Activated naive CD4-positive, alpha-beta T cell treated with anti-CD3 and anti-CD28 coated beads for 36 hours (primary cell): Measurements from ENCODE around the gene RPA1. TPM values are rescaled to one million over a fixed set of nuclear protein-coding genes. Genes with fewer than 3 reads are reported as not detected.

Experiments
- CTCF ChIA-PET: fragments of 350-600 bp; sonication (Branson Sonifier 250); formaldehyde crosslinking; loops from one replicate; lab custom pipeline; 2021; ENCODE audit warnings: antibody characterized with exemption; lab: Charles Lee
- DNase-seq: peaks from one replicate; pipeline ENCODE4 v3.0.0-alpha.2; 2020
- H3K27ac Mint-ChIP-seq: one replicate; pipeline ENCODE4 v1.8.0; 2021; ENCODE audit warnings: mild to moderate bottlenecking, mixed read lengths
- H3K27me3 Mint-ChIP-seq: one replicate; pipeline ENCODE4 v1.8.0; 2021; ENCODE audit warnings: low read depth, mixed read lengths
- H3K36me3 Mint-ChIP-seq: one replicate; pipeline ENCODE4 v1.8.0; 2021; ENCODE audit warnings: low read depth, mixed read lengths
- H3K4me1 Mint-ChIP-seq: one replicate; pipeline ENCODE4 v1.8.0; 2021; ENCODE audit warnings: low read depth, mixed read lengths
- H3K4me3 Mint-ChIP-seq: one replicate; pipeline ENCODE4 v1.8.0; 2021; ENCODE audit warnings: mild to moderate bottlenecking, moderate library complexity, mixed read lengths
- H3K9me3 Mint-ChIP-seq: one replicate; pipeline ENCODE4 v1.8.0; 2021; ENCODE audit warnings: mixed read lengths
- intact Hi-C: fragments of 100-400 bp; cut with micrococcal nuclease; formaldehyde crosslinking; loops from one replicate; pipeline ENCODE4 v1.15.1; 2023
- total RNA-seq, 2 experiments: library from RNA; stranded (reverse); gene quantifications; one replicate each; pipeline ENCODE4 v1.2.3, GENCODE V29; 2021

The RPA1 gene
- total RNA-seq, 2 experiments from 2014 or later: 177 to 188 TPM

- CTCF ChIA-PET: no interaction called here
- intact Hi-C loops: no loop called here
- Mint-ChIP-seq H3K4me3 (no peak overlapping the region), H3K4me1 (no peaks in the 10 kb centered on the region), H3K27ac (no peak overlapping the region), H3K27me3 (no peaks in the 10 kb centered on the region), H3K9me3 (no peaks in the 10 kb centered on the region), H3K36me3 (no peaks in the 10 kb centered on the region)
- DNase-seq: no peak
Observed at GRCh38 chr17:1939981-1940809, 110.4 kb downstream of the RPA1 start.

- H3K27me3 Mint-ChIP-seq: no peaks in the 10 kb centered on the region
- CTCF ChIA-PET: no interaction called here
Observed at GRCh38 chr17:1940810-1941185, 111.0 kb downstream of the RPA1 start.

GRCh38 chr17:1941272-1942065, 111.7 kb downstream of the RPA1 start:
- DNase-seq: no peak
- Mint-ChIP-seq H3K27ac (no peak overlapping the region), H3K36me3 (no peaks in the 10 kb centered on the region), H3K4me3 (no peak overlapping the region), H3K27me3 (no peaks in the 10 kb centered on the region), H3K4me1 (no peaks in the 10 kb centered on the region), H3K9me3 (no peaks in the 10 kb centered on the region)
- CTCF ChIA-PET: no interaction called here
- intact Hi-C loops: no loop called here

More at GRCh38 chr17:1940810-1941185, 111.0 kb downstream of the RPA1 start:
- Mint-ChIP-seq H3K4me3 (no peak overlapping the region), H3K9me3 (no peaks in the 10 kb centered on the region), H3K36me3 (no peaks in the 10 kb centered on the region), H3K27ac (no peak overlapping the region), H3K4me1 (no peaks in the 10 kb centered on the region)
- DNase-seq: no peak
- intact Hi-C loops: no loop called here

GRCh38 chr17:1942066-1942365, 112.2 kb downstream of the RPA1 start:
- Mint-ChIP-seq H3K27ac (no peak overlapping the region), H3K4me1 (no peaks in the 10 kb centered on the region), H3K4me3 (no peak overlapping the region), H3K9me3 (no peaks in the 10 kb centered on the region), H3K27me3 (no peaks in the 10 kb centered on the region), H3K36me3 (no peaks in the 10 kb centered on the region)
- no peak for DNase-seq
- intact Hi-C loops: no loop called here
- CTCF ChIA-PET: no interaction called here

GRCh38 chr17:1942666-1943435, 113.0 kb downstream of the RPA1 start:
- Mint-ChIP-seq H3K27me3 (no peaks in the 10 kb centered on the region), H3K9me3 (no peaks in the 10 kb centered on the region), H3K27ac (no peak overlapping the region), H3K4me1 (no peaks in the 10 kb centered on the region), H3K4me3 (no peak overlapping the region), H3K36me3 (no peaks in the 10 kb centered on the region)
- DNase-seq: no peak
- CTCF ChIA-PET: no interaction called here
- intact Hi-C loops: no loop called here

GRCh38 chr17:1943436-1943831, 113.6 kb downstream of the RPA1 start:
- Mint-ChIP-seq H3K9me3 (no peaks in the 10 kb centered on the region), H3K27ac (no peak overlapping the region), H3K27me3 (no peaks in the 10 kb centered on the region), H3K36me3 (no peaks in the 10 kb centered on the region), H3K4me3 (no peak overlapping the region), H3K4me1 (no peaks in the 10 kb centered on the region)
- intact Hi-C loops: no loop called here
- DNase-seq: no peak
- CTCF ChIA-PET: no interaction called here

GRCh38 chr17:1945621-1946020, 115.8 kb downstream of the RPA1 start:
- H3K27ac Mint-ChIP-seq: no peak overlapping the region

GRCh38 chr17:1946021-1946932, 116.5 kb downstream of the RPA1 start:
- Mint-ChIP-seq H3K4me3 (no peak overlapping the region), H3K9me3 (no peaks in the 10 kb centered on the region), H3K36me3 (no peaks in the 10 kb centered on the region), H3K4me1 (no peaks in the 10 kb centered on the region), H3K27me3 (peaks cover 2% of the 10 kb centered on the region), H3K27ac (no peak overlapping the region)
- DNase-seq: no peak
- CTCF ChIA-PET: interaction anchor here (0.6 kb wide), 1 partner anchor 41 kb away, joined by 3 read pairs; no protein-coding TSS in a partner anchor
- intact Hi-C loops: no loop called here

More at GRCh38 chr17:1945621-1946020, 115.8 kb downstream of the RPA1 start:
- CTCF ChIA-PET: no interaction called here
- Mint-ChIP-seq H3K4me3 (no peak overlapping the region), H3K9me3 (no peaks in the 10 kb centered on the region), H3K4me1 (no peaks in the 10 kb centered on the region), H3K27me3 (peaks cover 2% of the 10 kb centered on the region), H3K36me3 (no peaks in the 10 kb centered on the region)
- intact Hi-C loops: no loop called here
- DNase-seq: no peak

- intact Hi-C loops: no loop called here
- CTCF ChIA-PET: no interaction called here
Observed at GRCh38 chr17:1947229-1947742, 117.5 kb downstream of the RPA1 start.

GRCh38 chr17:1947743-1948516, 118.1 kb downstream of the RPA1 start:
- Mint-ChIP-seq H3K4me3 (no peak overlapping the region), H3K36me3 (no peaks in the 10 kb centered on the region)
- CTCF ChIA-PET: no interaction called here

More at GRCh38 chr17:1947229-1947742, 117.5 kb downstream of the RPA1 start:
- Mint-ChIP-seq H3K27me3 (peaks cover 2% of the 10 kb centered on the region), H3K36me3 (no peaks in the 10 kb centered on the region), H3K4me1 (no peaks in the 10 kb centered on the region), H3K4me3 (no peak overlapping the region), H3K27ac (no peak overlapping the region), H3K9me3 (no peaks in the 10 kb centered on the region)
- DNase-seq: no peak

GRCh38 chr17:1948517-1948825, 118.7 kb downstream of the RPA1 start:
- no peak overlapping the region for H3K27ac Mint-ChIP-seq

More at GRCh38 chr17:1947743-1948516, 118.1 kb downstream of the RPA1 start:
- Mint-ChIP-seq H3K27ac (no peak overlapping the region), H3K27me3 (peaks cover 2% of the 10 kb centered on the region), H3K9me3 (no peaks in the 10 kb centered on the region), H3K4me1 (no peaks in the 10 kb centered on the region)
- intact Hi-C loops: no loop called here
- DNase-seq: no peak

More at GRCh38 chr17:1948517-1948825, 118.7 kb downstream of the RPA1 start:
- Mint-ChIP-seq H3K4me3 (no peak overlapping the region), H3K4me1 (no peaks in the 10 kb centered on the region), H3K36me3 (no peaks in the 10 kb centered on the region), H3K27me3 (peaks cover 2% of the 10 kb centered on the region), H3K9me3 (no peaks in the 10 kb centered on the region)
- CTCF ChIA-PET: no interaction called here
- intact Hi-C loops: no loop called here
- DNase-seq: no peak
